HL-60/S4 treated with retinoic acid at 250 ng/mL for 4 days and 3 days (cell line): Measurements from ENCODE around the gene CACNA1H.
"Not testable (repeated sequence)": the region's sequence is repeated elsewhere in the genome, so short reads cannot be mapped to it uniquely, and the experiment has no call there.

ENCODE experiments used
- in situ Hi-C: fragments of 300-500 bp; cut with MboI; formaldehyde crosslinking; loops from 2 replicates; pipeline ENCODE4 v1.7.0; 2022; ENCODE audit warnings: low sequenced_read_pairs

The CACNA1H gene

GRCh38 chr16:1243363-1243762 is 90.5 kb downstream of the CACNA1H start:
- in situ Hi-C loops, result not testable (repeated sequence)

- in situ Hi-C loops, result not testable (repeated sequence)
Observed at GRCh38 chr16:1243907-1244850, 91.3 kb downstream of the CACNA1H start.

DNA sequence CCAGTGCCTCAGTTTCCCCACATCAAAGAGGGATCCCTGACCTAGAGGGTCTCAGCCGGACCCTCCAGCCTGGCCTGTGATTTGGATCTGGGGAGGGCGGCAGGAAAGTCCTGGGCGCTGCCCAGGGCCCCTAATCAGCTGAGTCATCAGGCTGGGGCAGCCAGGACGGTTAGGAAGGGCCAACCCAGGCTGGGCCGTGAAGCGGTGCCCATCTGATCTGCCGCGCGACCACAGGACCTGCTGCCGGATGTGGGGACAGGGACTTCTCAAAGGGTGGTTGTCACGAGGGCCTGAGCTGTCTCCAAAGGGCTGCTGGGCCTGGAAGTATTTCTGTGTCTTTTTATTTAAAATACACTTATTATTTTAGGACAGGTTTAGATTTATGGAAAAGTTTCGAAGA is 92.0 kb downstream of the CACNA1H start:
- in situ Hi-C loops, result no loop called here

GRCh38 chr16:1245452-1246020 is 92.6 kb downstream of the CACNA1H start:
- in situ Hi-C loops, result no loop called here

DNA sequence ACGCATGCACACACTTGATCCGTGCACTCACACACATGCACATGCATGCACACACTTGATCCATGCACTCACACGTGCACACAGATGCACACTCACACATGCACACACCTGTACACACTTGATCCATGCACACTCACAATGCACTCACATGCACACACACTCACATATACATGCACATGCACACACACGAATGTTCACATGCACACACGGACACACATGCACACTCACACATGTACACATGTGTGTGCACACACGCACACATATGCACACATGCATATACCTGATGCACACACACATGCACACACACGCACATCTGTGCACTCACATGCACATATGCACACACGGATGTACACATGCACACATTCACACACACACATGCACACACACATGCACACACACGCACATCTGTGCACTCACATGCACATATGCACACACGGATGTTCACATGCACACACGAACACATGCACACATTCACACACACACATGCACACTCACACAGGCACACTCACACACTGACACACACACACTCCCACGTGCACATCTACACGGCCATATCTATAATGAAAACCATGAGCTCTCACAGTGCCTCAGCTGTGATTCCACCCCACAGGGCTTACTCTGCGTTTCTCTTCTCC is 95.1 kb downstream of the CACNA1H start:
- in situ Hi-C loops, result not testable (repeated sequence)

GRCh38 chr16:1249031-1249755 is 96.3 kb downstream of the CACNA1H start:
- in situ Hi-C loops, result not testable (repeated sequence)

GRCh38 chr16:1253701-1254364 is 100.9 kb downstream of the CACNA1H start:
- in situ Hi-C loops, result not testable (repeated sequence)

- in situ Hi-C loops, result not testable (repeated sequence)
Observed at GRCh38 chr16:1254821-1255220, 101.9 kb downstream of the CACNA1H start.

DNA sequence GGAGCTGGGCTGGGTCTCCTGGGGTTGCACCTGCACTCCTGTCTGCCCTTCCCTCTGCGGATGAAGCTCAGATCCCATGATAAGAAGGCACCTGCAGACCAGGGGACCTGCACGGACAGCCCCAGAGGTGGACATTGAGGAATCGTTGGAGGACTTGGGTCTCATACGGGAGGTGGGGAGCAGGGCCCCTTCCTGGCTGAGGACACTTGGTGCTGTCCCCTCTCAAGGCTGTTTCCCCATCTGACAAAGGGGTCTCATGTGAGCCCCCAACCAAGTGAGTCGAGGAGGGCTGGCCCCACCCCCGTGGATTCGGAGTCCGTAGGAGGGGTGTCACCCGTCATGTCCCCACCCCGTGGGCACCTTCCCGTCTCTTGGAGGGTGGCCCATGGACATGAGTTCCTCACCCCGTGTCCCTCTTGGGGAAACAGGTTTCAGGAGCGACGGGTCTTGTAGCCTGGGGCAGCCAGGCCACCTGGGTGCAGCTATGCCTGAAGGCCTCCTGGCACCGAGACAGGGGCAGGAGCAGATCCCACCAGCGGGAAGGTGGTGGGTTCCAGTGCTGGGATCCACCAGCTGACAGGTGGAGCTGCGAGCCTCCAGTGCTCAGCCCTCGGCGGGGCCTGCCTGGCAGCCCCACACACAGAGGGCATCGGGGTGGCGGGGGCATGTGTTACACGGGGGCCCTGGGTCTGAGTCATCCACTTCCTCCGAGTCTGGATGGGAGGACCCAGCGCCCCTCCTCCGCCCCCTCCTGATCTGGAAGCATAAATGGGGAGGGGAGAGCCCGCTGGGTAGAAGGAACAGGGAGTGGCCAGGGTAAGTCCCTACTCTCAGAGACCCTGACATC is 102.6 kb downstream of the CACNA1H start, which contains the start of gene TPSD1:
TSS of gene TPSD1 (plus strand) at position 794 of the 847 bp plus-strand sequence. CDS start 212 bp downstream, outside the sequence.
- in situ Hi-C loops, result not testable (repeated sequence)

- in situ Hi-C loops, result not testable (repeated sequence)
Observed at GRCh38 chr16:1256296-1256873, 103.5 kb downstream of the CACNA1H start.

- in situ Hi-C loops, result no loop called here
Observed at GRCh38 chr16:1256874-1257322, 104.0 kb downstream of the CACNA1H start.

DNA sequence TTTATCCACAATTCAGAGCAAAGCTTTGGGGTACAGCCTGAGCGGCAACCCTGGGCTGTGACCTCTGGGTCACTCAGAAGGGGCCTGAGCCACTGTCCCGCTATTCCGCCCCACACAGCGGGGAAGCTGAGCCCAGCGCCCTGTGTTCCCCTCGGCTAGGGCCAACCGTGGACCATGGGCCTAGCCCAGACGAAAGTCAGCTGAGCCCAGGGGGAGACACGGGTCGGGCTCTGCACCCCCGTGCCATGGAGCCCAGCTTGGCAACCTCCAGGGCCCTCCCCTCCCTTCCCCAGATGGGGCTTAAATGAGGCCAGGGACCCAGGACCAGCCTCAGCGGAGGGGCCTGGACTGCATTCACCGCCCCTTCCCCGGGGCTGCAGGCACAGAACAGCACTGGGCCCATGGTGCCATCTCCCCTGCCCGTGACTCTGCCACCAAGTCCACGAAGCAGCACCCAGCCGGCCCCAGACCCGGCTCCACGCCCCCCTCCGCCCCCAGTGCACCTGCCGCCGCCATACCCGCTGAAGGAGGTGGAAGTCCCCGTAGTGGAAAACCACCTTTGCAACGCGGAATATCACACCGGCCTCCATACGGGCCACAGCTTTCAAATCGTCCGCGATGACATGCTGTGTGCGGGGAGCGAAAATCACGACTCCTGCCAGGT is 104.8 kb downstream of the CACNA1H start:
- in situ Hi-C loops, result no loop called here

DNA sequence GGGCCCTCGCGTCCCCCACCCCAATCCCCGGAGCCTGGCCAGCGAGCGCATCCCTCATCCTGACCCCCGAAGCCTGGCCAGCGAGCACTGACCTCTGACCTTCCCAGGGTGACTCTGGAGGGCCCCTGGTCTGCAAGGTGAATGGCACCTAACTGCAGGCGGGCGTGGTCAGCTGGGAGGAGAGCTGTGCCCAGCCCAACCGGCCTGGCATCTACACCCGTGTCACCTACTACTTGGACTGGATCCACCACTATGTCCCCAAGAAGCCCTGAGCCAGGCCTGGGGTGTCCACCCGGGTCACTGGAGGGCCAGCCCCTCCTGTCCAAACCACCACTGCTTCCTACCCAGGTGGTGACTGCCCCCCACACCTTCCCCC is 105.3 kb downstream of the CACNA1H start:
- in situ Hi-C loops, result no loop called here

DNA sequence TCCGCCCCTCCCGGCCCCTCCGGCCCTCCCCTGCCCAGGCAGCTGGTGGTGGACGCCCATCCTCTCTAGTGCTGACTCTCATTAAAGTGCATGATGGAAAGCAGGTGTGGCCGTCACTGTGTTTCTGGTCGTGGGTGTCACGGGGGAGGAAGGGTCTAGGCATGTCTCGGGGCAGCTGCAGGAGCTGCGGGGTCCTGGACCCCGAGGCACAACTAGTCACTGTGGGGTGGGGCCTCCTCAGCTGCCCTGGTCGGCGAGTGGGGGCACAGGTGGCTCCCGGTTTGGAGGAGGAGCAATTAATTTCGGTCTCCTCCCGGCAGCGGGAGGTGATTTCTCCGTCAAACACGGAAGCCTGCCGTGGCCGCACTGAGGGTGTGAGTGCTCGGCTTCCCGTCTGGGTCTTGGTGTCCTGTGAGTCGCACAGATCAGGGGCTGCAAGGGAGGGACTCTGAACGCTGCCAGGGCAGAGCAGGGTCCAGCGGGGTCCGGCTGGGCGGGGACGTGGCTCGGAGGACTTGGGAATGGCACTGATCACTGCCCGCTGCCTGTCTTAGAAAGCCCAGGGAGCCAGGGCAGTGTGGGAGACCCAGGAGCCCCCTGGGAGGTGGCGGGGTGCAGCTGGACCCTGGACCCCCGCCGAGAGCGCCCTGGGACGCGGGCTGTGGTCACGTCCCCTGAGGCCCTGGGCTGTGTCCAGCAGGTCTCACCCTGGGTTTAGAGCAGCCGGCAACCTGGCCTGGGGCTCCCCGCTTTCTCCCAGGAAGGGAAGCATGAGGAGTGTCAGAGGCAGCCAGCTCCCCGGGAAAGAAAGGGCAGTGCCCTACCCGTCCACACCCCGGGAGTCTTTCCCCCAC is 106.2 kb downstream of the CACNA1H start:
- in situ Hi-C loops, result no loop called here

GRCh38 chr16:1259760-1260068 is 106.8 kb downstream of the CACNA1H start:
- in situ Hi-C loops, result no loop called here

- in situ Hi-C loops, result no loop called here
Observed at GRCh38 chr16:1260101-1260680, 107.3 kb downstream of the CACNA1H start.

GRCh38 chr16:1261131-1261892 is 108.4 kb downstream of the CACNA1H start:
- in situ Hi-C loops, result no loop called here
